Liver (tissue), 9 donors: ENCODE measurements around the gene PSTPIP1. TPM values are rescaled to one million over a fixed set of nuclear protein-coding genes. Genes with fewer than 3 reads are reported as not detected.

ENCODE experiments used
- DNase-seq: peaks from one replicate; pipeline ENCODE4 v3.0.0-alpha.2; 2017; ENCODE audit warnings: low spot score
- H3K27ac ChIP-seq, 2 donors: one replicate each; pipeline ENCODE4 v1.7.0; 2013; ENCODE audit warnings: inconsistent platforms in 2 of 2, low read length in 2 of 2, control low read depth in 1 of 2, low read depth in 1 of 2, mild to moderate bottlenecking in 1 of 2
- H3K27me3 ChIP-seq, 4 donors: one replicate each; pipeline versions ENCODE4 v1.6.1 to v1.7.0; 2013; ENCODE audit warnings: low read length in 3 of 4, inconsistent platforms in 1 of 4, mild to moderate bottlenecking in 1 of 4, moderate library complexity in 1 of 4; ENCODE audit not compliant: control insufficient read depth in 4 of 4, insufficient read depth in 4 of 4
- H3K36me3 ChIP-seq, 4 donors: one replicate each; pipeline versions ENCODE4 v1.6.1 to v1.7.0; 2013; ENCODE audit warnings: low read length in 3 of 4, mild to moderate bottlenecking in 3 of 4, low read depth in 1 of 4, moderate library complexity in 1 of 4; ENCODE audit not compliant: control insufficient read depth in 4 of 4, insufficient read depth in 3 of 4
- H3K4me1 ChIP-seq, 4 donors: one replicate each; pipeline versions ENCODE4 v1.6.1 to v1.7.0; 2013; ENCODE audit warnings: low read length in 3 of 4, mild to moderate bottlenecking in 3 of 4, moderate library complexity in 1 of 4; ENCODE audit not compliant: control insufficient read depth in 4 of 4, insufficient read depth in 4 of 4
- H3K4me3 ChIP-seq, 3 donors: one replicate each; pipeline versions ENCODE4 v1.6.1 to v1.7.0; 2013; ENCODE audit warnings: low read length in 3 of 3, control low read depth in 1 of 3, low read depth in 1 of 3, mild to moderate bottlenecking in 1 of 3
- H3K9ac ChIP-seq, 2 donors: one replicate each; pipeline ENCODE4 v1.7.0; 2013; ENCODE audit warnings: low read length in 2 of 2, mild to moderate bottlenecking in 2 of 2, moderate library complexity in 2 of 2, control low read depth in 1 of 2, low read depth in 1 of 2
- H3K9me3 ChIP-seq, 4 donors: one replicate each; pipeline versions ENCODE4 v1.6.1 to v1.7.0; 2013; ENCODE audit warnings: low read length in 3 of 4; ENCODE audit not compliant: control insufficient read depth in 4 of 4
- ATF3 ChIP-seq: IDR thresholded peaks from 2 replicates; pipeline ENCODE4 v1.6.1; 2016; ENCODE audit warnings: antibody characterized with exemption
- EGR1 ChIP-seq, 2 donors: IDR thresholded peaks; 2 replicates each; pipeline ENCODE4 v1.6.1; 2016 to 2018; ENCODE audit warnings: antibody characterized with exemption in 2 of 2, low read depth in 2 of 2
- FOXA1 ChIP-seq: IDR thresholded peaks from 2 replicates; pipeline ENCODE4 v1.6.1; 2016; ENCODE audit warnings: antibody characterized with exemption
- FOXA2 ChIP-seq: IDR thresholded peaks from 2 replicates; pipeline ENCODE4 v1.6.1; 2016; ENCODE audit warnings: antibody characterized with exemption
- GABPA ChIP-seq, 2 donors: IDR thresholded peaks in 1 of 2; conservative IDR thresholded peaks in 1 of 2; 2 replicates each; pipeline ENCODE4 v1.6.1; 2016; ENCODE audit warnings: antibody characterized with exemption in 2 of 2, mild to moderate bottlenecking in 1 of 2, moderate library complexity in 1 of 2
- HNF4A ChIP-seq, 2 donors: conservative IDR thresholded peaks; 2 replicates each; pipeline ENCODE4 v1.6.1; 2016; ENCODE audit warnings: antibody characterized with exemption in 2 of 2, mild to moderate bottlenecking in 2 of 2
- HNF4G ChIP-seq: IDR thresholded peaks from 2 replicates; pipeline ENCODE4 v1.6.1; 2016; ENCODE audit warnings: antibody characterized with exemption
- JUND ChIP-seq, 2 donors: IDR thresholded peaks; 2 replicates each; pipeline ENCODE4 v1.6.1; 2016; ENCODE audit warnings: antibody characterized with exemption in 2 of 2
- MAX ChIP-seq: IDR thresholded peaks from 2 replicates; pipeline ENCODE4 v1.6.1; 2016; ENCODE audit warnings: antibody characterized with exemption
- NR2F2 ChIP-seq: IDR thresholded peaks from 2 replicates; pipeline ENCODE4 v1.6.1; 2016; ENCODE audit warnings: antibody characterized with exemption
- RAD21 ChIP-seq, 2 donors: IDR thresholded peaks; 2 replicates each; pipeline ENCODE4 v1.6.1; 2016; ENCODE audit warnings: antibody characterized with exemption in 2 of 2, mild to moderate bottlenecking in 2 of 2
- RXRA ChIP-seq, 2 donors: IDR thresholded peaks; 2 replicates each; pipeline ENCODE4 v1.6.1; 2017 to 2018; ENCODE audit warnings: antibody characterized with exemption in 2 of 2, mild to moderate bottlenecking in 1 of 2
- SP1 ChIP-seq: IDR thresholded peaks from 2 replicates; pipeline ENCODE4 v1.6.1; 2018; ENCODE audit warnings: antibody characterized with exemption, mild to moderate bottlenecking
- TAF1 ChIP-seq: conservative IDR thresholded peaks from 2 replicates; pipeline ENCODE4 v1.6.1; 2016; ENCODE audit warnings: antibody characterized with exemption, mild to moderate bottlenecking
- YY1 ChIP-seq: IDR thresholded peaks from 2 replicates; pipeline ENCODE4 v1.6.1; 2016; ENCODE audit warnings: antibody characterized with exemption, mild to moderate bottlenecking
- WGBS: extraction: QIAGEN DNeasy Blood & Tissue Kit; methylation state at CpG from one replicate; pipeline ENCODE4 v1.1.7; 2013; 5-methylcytosine and 5-hydroxymethylcytosine counted together
- polyA plus RNA-seq, 2 donors: library from polyadenylated mRNA; stranded (reverse) in 1 of 2; unstranded in 1 of 2; fragments of 200-250 nt in 1 of 2; fragments of >200 nt in 1 of 2; fragmentation: Nextera tagmentation in 1 of 2; extraction: Ambion mirVana in 1 of 2; gene quantifications; one replicate each; pipeline versions ENCODE4 v1.2.1 to v1.2.3, GENCODE V29; 2013 to 2015
- total RNA-seq, 2 donors: library from RNA; depleted of rRNA; stranded (reverse); fragments of >200 nt; gene quantifications; one replicate each; pipeline ENCODE4 v1.2.3, GENCODE V29; 2014
- TF ChIP-seq, protein P1 (sequence below): fragments of 150-350 bp; IDR thresholded peaks from 2 replicates; pipeline ENCODE4 v1.5.1; 2017; ENCODE audit warnings: improper control_type of control experiment, low read depth, low read length; ENCODE audit not compliant: missing input control
- TF ChIP-seq, protein P2 (sequence below): IDR thresholded peaks from 2 replicates; pipeline ENCODE4 v1.6.1; 2016; ENCODE audit warnings: antibody characterized with exemption, mild to moderate bottlenecking
- TF ChIP-seq, protein P3 (sequence below): IDR thresholded peaks from 2 replicates; pipeline ENCODE4 v1.6.1; 2016; ENCODE audit warnings: antibody characterized with exemption
- donor health status: healthy.
- donor health status: healthy.
- donor health status: healthy.
- donor health status: healthy.
- donor health status: healthy.

Gene PSTPIP1
- total and polyA plus RNA-seq, 4 donors: 1.1 to 4.6 (median 3.0) TPM

GRCh38 chr15:76976141-76976540 lies 18.8 kb upstream of the PSTPIP1 start (continued):
- no peak for TF ChIP-seq HNF4A (conservative IDR thresholded peaks at IDR 0.05)
- no peak for TF ChIP-seq JUND (IDR thresholded peaks at IDR 0.05)

DNA sequence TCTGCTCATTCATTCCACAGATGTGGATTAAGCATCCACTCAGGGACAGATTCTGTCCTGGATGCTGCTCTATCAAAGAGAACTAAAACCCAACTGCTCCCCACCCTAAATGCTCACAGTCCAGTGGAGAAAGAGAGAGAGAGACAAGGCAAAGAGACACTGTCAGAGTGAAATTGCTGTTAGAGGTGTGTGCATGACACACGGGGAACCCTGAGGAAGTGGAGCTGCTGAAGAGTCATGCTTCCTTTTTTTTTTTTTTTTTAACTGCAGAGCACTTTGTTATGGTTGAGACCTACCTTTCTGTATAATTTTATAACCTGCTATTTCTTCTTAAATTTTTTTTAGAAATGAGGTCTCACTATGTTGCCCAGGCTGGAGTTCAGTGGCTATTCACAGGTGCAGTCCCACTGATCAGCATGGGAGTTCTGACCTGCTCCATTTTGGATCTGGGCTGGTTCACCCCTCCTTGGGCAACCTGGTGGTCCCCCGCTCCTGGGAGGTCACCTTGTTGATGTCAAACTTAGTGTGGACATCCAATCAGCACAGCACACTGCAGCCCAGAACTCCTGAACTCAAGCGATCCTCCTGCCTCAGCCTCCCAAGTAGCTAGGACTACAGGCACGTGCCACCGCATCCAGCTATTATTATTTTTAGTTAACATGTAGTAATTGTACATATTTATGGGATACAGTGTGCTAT lies 18.2 kb upstream of the PSTPIP1 start:
- no peaks in the 10 kb centered on the region for H3K36me3 ChIP-seq
- no peak for DNase-seq
- H3K9me3 ChIP-seq: peaks cover 0 to 2% (median 0%) of the 10 kb centered on the region in 4 donors
- H3K4me3 ChIP-seq: no peak overlapping the region
- WGBS: 85% methylated on average over 5 of the region's 5 CpGs
- H3K27me3 ChIP-seq: no peaks in the 10 kb centered on the region
- no peak for TF ChIP-seq TAF1
- TF ChIP-seq MAX: no peak
- no peak for TF ChIP-seq SP1
- TF ChIP-seq, protein P1, sequence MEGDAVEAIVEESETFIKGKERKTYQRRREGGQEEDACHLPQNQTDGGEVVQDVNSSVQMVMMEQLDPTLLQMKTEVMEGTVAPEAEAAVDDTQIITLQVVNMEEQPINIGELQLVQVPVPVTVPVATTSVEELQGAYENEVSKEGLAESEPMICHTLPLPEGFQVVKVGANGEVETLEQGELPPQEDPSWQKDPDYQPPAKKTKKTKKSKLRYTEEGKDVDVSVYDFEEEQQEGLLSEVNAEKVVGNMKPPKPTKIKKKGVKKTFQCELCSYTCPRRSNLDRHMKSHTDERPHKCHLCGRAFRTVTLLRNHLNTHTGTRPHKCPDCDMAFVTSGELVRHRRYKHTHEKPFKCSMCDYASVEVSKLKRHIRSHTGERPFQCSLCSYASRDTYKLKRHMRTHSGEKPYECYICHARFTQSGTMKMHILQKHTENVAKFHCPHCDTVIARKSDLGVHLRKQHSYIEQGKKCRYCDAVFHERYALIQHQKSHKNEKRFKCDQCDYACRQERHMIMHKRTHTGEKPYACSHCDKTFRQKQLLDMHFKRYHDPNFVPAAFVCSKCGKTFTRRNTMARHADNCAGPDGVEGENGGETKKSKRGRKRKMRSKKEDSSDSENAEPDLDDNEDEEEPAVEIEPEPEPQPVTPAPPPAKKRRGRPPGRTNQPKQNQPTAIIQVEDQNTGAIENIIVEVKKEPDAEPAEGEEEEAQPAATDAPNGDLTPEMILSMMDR: no peak
- no peak for TF ChIP-seq EGR1 (IDR thresholded peaks at IDR 0.05; ENCODE audit: low read depth in 2 of 2)
- no peak for TF ChIP-seq FOXA1
- TF ChIP-seq HNF4A (conservative IDR thresholded peaks at IDR 0.05): no peak
- no peak for TF ChIP-seq RAD21 (IDR thresholded peaks at IDR 0.05)
- TF ChIP-seq YY1: no peak
- no peak for TF ChIP-seq NR2F2
- no peak for TF ChIP-seq FOXA2
- TF ChIP-seq ATF3: no peak
- TF ChIP-seq GABPA (IDR thresholded peaks at IDR 0.05 in 1 of 2, conservative IDR thresholded peaks at IDR 0.05 in 1 of 2): no peak
- TF ChIP-seq, protein P2, sequence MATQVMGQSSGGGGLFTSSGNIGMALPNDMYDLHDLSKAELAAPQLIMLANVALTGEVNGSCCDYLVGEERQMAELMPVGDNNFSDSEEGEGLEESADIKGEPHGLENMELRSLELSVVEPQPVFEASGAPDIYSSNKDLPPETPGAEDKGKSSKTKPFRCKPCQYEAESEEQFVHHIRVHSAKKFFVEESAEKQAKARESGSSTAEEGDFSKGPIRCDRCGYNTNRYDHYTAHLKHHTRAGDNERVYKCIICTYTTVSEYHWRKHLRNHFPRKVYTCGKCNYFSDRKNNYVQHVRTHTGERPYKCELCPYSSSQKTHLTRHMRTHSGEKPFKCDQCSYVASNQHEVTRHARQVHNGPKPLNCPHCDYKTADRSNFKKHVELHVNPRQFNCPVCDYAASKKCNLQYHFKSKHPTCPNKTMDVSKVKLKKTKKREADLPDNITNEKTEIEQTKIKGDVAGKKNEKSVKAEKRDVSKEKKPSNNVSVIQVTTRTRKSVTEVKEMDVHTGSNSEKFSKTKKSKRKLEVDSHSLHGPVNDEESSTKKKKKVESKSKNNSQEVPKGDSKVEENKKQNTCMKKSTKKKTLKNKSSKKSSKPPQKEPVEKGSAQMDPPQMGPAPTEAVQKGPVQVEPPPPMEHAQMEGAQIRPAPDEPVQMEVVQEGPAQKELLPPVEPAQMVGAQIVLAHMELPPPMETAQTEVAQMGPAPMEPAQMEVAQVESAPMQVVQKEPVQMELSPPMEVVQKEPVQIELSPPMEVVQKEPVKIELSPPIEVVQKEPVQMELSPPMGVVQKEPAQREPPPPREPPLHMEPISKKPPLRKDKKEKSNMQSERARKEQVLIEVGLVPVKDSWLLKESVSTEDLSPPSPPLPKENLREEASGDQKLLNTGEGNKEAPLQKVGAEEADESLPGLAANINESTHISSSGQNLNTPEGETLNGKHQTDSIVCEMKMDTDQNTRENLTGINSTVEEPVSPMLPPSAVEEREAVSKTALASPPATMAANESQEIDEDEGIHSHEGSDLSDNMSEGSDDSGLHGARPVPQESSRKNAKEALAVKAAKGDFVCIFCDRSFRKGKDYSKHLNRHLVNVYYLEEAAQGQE: no peak
- no peak for TF ChIP-seq JUND (IDR thresholded peaks at IDR 0.05)
- no peak for TF ChIP-seq RXRA (IDR thresholded peaks at IDR 0.05)
- no peak for TF ChIP-seq HNF4G
- TF ChIP-seq, protein P3, sequence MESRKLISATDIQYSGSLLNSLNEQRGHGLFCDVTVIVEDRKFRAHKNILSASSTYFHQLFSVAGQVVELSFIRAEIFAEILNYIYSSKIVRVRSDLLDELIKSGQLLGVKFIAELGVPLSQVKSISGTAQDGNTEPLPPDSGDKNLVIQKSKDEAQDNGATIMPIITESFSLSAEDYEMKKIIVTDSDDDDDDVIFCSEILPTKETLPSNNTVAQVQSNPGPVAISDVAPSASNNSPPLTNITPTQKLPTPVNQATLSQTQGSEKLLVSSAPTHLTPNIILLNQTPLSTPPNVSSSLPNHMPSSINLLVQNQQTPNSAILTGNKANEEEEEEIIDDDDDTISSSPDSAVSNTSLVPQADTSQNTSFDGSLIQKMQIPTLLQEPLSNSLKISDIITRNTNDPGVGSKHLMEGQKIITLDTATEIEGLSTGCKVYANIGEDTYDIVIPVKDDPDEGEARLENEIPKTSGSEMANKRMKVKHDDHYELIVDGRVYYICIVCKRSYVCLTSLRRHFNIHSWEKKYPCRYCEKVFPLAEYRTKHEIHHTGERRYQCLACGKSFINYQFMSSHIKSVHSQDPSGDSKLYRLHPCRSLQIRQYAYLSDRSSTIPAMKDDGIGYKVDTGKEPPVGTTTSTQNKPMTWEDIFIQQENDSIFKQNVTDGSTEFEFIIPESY: no peak
- no peak overlapping the region for H3K27ac ChIP-seq
- H3K9ac ChIP-seq: no peak overlapping the region
- H3K4me1 ChIP-seq: no peaks in the 10 kb centered on the region
